ENCODE results near the gene CFAP221. TPM values are rescaled to one million over a fixed set of nuclear protein-coding genes. Genes with fewer than 3 reads are reported as not detected.

CFAP221 gene
- total RNA-seq, 1 experiment from 2014 or later, result 0.20 TPM

GRCh38 chr2:119512946-119513345 is 31.3 kb upstream of the CFAP221 start:
- no peaks in the 10 kb centered on the region for H3K27me3 ChIP-seq (ENCODE audit: insufficient read depth, low read length)

More at GRCh38 chr2:119512946-119513345, 31.3 kb upstream of the CFAP221 start:
- H4K20me1 ChIP-seq (ENCODE audit: control insufficient read depth, insufficient read depth, insufficient read length), result no peaks in the 10 kb centered on the region
- H3K4me1 Mint-ChIP-seq, result peaks cover under 1 to 2% of the 10 kb centered on the region in 2 experiments; a peak in 3 of 4 replicates
- H2AK5ac ChIP-seq (ENCODE audit: insufficient read length, low read length), result no peak overlapping the region
- no peak overlapping the region for H3K4me2 ChIP-seq (ENCODE audit: insufficient read depth, insufficient read length, low read length)
- no peak overlapping the region for H3K27ac Mint-ChIP-seq
- H3K9me3 Mint-ChIP-seq, result no peaks in the 10 kb centered on the region
- H3K23me2 ChIP-seq (ENCODE audit: insufficient read length, low read depth, low read length, poor library complexity, severe bottlenecking), result no peaks in the 10 kb centered on the region
- no peak overlapping the region for H4K8ac ChIP-seq (replicated peaks; ENCODE audit: insufficient read length, low read depth, low read length)
- H3K27me3 Mint-ChIP-seq (ENCODE audit: low read depth), result peaks cover 23% of the 10 kb centered on the region
- H2BK5ac ChIP-seq (ENCODE audit: insufficient read length, low read length), result no peak overlapping the region
- no peak overlapping the region for H3K14ac ChIP-seq (ENCODE audit: insufficient read depth, low read length)
- TF ChIP-seq CTCF (conservative IDR thresholded peaks at IDR 0.05), result no peak
- H2BK15ac ChIP-seq (ENCODE audit: low read depth, low read length), result no peak overlapping the region
- H3K36me3 Mint-ChIP-seq (ENCODE audit: insufficient read depth in 1 of 3, low read depth in 3 of 3), result no peaks in the 10 kb centered on the region
- no peaks in the 10 kb centered on the region for H3K9me3 ChIP-seq (ENCODE audit: control insufficient read depth, low read depth, low read length)
- H3K23ac ChIP-seq (ENCODE audit: insufficient read length, low read depth, low read length), result no peak overlapping the region
- no peak overlapping the region for H3K27ac ChIP-seq (ENCODE audit: insufficient read length, low read depth, low read length)
- H2BK20ac ChIP-seq (ENCODE audit: low read depth, low read length, poor library complexity, severe bottlenecking), result no peak overlapping the region
- no peak overlapping the region for H2BK12ac ChIP-seq (ENCODE audit: insufficient read length, low read depth, low read length)
- no peak overlapping the region for H3K18ac ChIP-seq (ENCODE audit: insufficient read length, low read depth, low read length)
- no CpG with 5 or more reads among the region's 1 CpG for WGBS (ENCODE audit: extremely low coverage, insufficient read length, low lambda C conversion rate)
- no peak overlapping the region for H4K5ac ChIP-seq (ENCODE audit: insufficient read length, low read depth, low read length)
- H3T11ph ChIP-seq (ENCODE audit: low read length), result no peak overlapping the region
- no peak overlapping the region for H4K91ac ChIP-seq (ENCODE audit: insufficient read length, low read depth, low read length)
- no peak overlapping the region for H3K56ac ChIP-seq (ENCODE audit: insufficient read length, low read depth, low read length)
- DNase-seq, result no peak
- no peak overlapping the region for H2BK120ac ChIP-seq (ENCODE audit: low read depth, low read length, poor library complexity, severe bottlenecking)
- H3K4me1 ChIP-seq (ENCODE audit: insufficient read depth, low read length), result no peaks in the 10 kb centered on the region
- H3K79me1 ChIP-seq (ENCODE audit: insufficient read depth, low read depth, low read length, poor library complexity, severe bottlenecking), result no peaks in the 10 kb centered on the region
- H3K79me2 ChIP-seq (ENCODE audit: insufficient read depth, low read length), result no peaks in the 10 kb centered on the region
- H2AFZ ChIP-seq (ENCODE audit: low read length), result no peak overlapping the region
- H3K4ac ChIP-seq (ENCODE audit: low read depth, low read length), result no peak overlapping the region
- H3K4me3 Mint-ChIP-seq, result no peak overlapping the region
- no peak overlapping the region for H3K9ac ChIP-seq (ENCODE audit: extremely low read depth, insufficient read length, low read length)

All from H9 (cell line).